OCI-LY1 (cell line): Measurements from ENCODE around the gene EPX.

ENCODE experiments used
- H2AFZ ChIP-seq: fragments of 200-600 bp; sonication (generic), shearing (Covaris generic); 2 replicates; pipeline ENCODE4 v1.6.0; 2014; ENCODE audit warnings: antibody characterized with exemption, mild to moderate bottlenecking, low read length
- H3F3A ChIP-seq: fragments of 200-600 bp; sonication (generic), shearing (Covaris generic); 2 replicates; pipeline ENCODE4 v1.6.0; 2014; ENCODE audit warnings: mild to moderate bottlenecking, antibody characterized with exemption, low read length, moderate library complexity; ENCODE audit not compliant: insufficient read depth
- H3K27ac ChIP-seq: fragments of 200-600 bp; sonication (generic); 2 replicates; pipeline ENCODE4 v1.5.1; 2014; ENCODE audit warnings: low read length, mixed run types, mild to moderate bottlenecking, low read depth; ENCODE audit not compliant: poor library complexity, severe bottlenecking
- H3K27me3 ChIP-seq: fragments of 200-600 bp; sonication (generic); 2 replicates; pipeline ENCODE4 v1.6.0; 2014; ENCODE audit warnings: antibody characterized with exemption, mild to moderate bottlenecking, low read length, moderate library complexity; ENCODE audit not compliant: insufficient read depth
- H3K36me3 ChIP-seq: fragments of 200-600 bp; sonication (generic); 2 replicates; pipeline ENCODE4 v1.6.1; 2014; ENCODE audit warnings: mild to moderate bottlenecking, antibody characterized with exemption, low read length, moderate library complexity, mixed read lengths; ENCODE audit not compliant: insufficient read depth
- H3K4me1 ChIP-seq: fragments of 200-600 bp; sonication (generic); 2 replicates; pipeline ENCODE4 v1.5.1; 2014; ENCODE audit warnings: mild to moderate bottlenecking, low read length, moderate library complexity; ENCODE audit not compliant: insufficient read depth, severe bottlenecking
- H3K4me2 ChIP-seq: fragments of 200-600 bp; sonication (generic), shearing (Covaris generic); 2 replicates; pipeline ENCODE4 v1.6.1; 2014; ENCODE audit warnings: low read length
- H3K4me3 ChIP-seq: fragments of 200-600 bp; sonication (generic); 2 replicates; pipeline ENCODE4 v1.5.1; 2014; ENCODE audit warnings: low read length, low read depth, mild to moderate bottlenecking, mixed read lengths; ENCODE audit not compliant: poor library complexity, severe bottlenecking
- H3K79me2 ChIP-seq: fragments of 200-600 bp; shearing (Covaris generic); 2 replicates; pipeline ENCODE4 v1.6.1; 2016; ENCODE audit warnings: mixed run types, low read length, mixed read lengths; ENCODE audit not compliant: insufficient read depth
- H3K9ac ChIP-seq: fragments of 200-600 bp; sonication (generic), shearing (Covaris generic); 2 replicates; pipeline ENCODE4 v1.6.1; 2014; ENCODE audit warnings: mild to moderate bottlenecking, low read length, mixed read lengths
- H3K9me2 ChIP-seq: fragments of 200-600 bp; sonication (generic), shearing (Covaris generic); 2 replicates; pipeline ENCODE4 v1.6.1; 2014; ENCODE audit warnings: low read depth, mild to moderate bottlenecking, low read length, mixed read lengths
- H3K9me3 ChIP-seq: fragments of 200-600 bp; shearing (Covaris generic); 2 replicates; pipeline ENCODE4 v1.6.1; 2014; ENCODE audit warnings: low read length, mixed read lengths
- H4K20me1 ChIP-seq: fragments of 200-600 bp; sonication (generic), shearing (Covaris generic); 2 replicates; pipeline ENCODE4 v1.6.0; 2016; ENCODE audit warnings: mild to moderate bottlenecking, low read length; ENCODE audit not compliant: insufficient read depth
- EZH2 ChIP-seq: fragments of 200-600 bp; sonication (generic), shearing (Covaris generic); IDR thresholded peaks from 2 replicates; pipeline ENCODE4 v1.8.0; 2017; ENCODE audit warnings: borderline replicate concordance, mixed run types, mild to moderate bottlenecking, antibody characterized with exemption, low read length, moderate library complexity, mixed read lengths
- TF ChIP-seq, protein P1 (sequence below): fragments of 200-600 bp; sonication (generic), shearing (Covaris generic); IDR thresholded peaks from 2 replicates; pipeline ENCODE4 v1.5.1; 2017; ENCODE audit warnings: mild to moderate bottlenecking, antibody characterized with exemption, low read length, moderate library complexity, mixed read lengths

Gene EPX

DNA sequence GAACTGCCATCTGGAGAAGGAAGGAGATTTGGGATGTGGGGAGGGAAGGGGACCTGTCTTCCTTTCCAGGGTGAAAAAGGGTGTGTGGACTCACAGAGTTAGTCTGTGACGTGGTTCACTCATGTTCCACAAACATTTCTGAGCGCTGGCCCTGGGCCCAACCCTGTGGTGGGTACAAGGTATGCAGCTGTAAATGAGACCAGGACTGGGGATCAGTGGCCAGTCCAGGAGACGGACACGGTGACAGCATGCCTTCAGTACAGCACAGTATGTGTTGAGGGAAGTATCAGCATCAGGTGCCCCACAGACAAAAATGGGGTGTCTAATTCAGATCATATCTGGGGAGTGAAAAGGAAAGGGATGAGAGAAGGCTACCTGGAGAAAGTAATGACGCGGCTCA lies 5.5 kb upstream of the EPX start:
- Histone ChIP-seq H3F3A (no peaks in the 10 kb centered on the region), H3K4me1 (no peaks in the 10 kb centered on the region), H3K79me2 (no peaks in the 10 kb centered on the region), H3K9me2 (no peaks in the 10 kb centered on the region), H3K36me3 (no peaks in the 10 kb centered on the region), H3K9me3 (no peaks in the 10 kb centered on the region), H3K4me3 (no peak overlapping the region), H3K27me3 (peaks cover 5% of the 10 kb centered on the region; the same call in 1 of the 2 replicates), H3K9ac (no peak overlapping the region), H3K27ac (no peak overlapping the region), H4K20me1 (no peaks in the 10 kb centered on the region), H2AFZ (no peak overlapping the region), H3K4me2 (no peak overlapping the region)
- TF ChIP-seq, protein P1, sequence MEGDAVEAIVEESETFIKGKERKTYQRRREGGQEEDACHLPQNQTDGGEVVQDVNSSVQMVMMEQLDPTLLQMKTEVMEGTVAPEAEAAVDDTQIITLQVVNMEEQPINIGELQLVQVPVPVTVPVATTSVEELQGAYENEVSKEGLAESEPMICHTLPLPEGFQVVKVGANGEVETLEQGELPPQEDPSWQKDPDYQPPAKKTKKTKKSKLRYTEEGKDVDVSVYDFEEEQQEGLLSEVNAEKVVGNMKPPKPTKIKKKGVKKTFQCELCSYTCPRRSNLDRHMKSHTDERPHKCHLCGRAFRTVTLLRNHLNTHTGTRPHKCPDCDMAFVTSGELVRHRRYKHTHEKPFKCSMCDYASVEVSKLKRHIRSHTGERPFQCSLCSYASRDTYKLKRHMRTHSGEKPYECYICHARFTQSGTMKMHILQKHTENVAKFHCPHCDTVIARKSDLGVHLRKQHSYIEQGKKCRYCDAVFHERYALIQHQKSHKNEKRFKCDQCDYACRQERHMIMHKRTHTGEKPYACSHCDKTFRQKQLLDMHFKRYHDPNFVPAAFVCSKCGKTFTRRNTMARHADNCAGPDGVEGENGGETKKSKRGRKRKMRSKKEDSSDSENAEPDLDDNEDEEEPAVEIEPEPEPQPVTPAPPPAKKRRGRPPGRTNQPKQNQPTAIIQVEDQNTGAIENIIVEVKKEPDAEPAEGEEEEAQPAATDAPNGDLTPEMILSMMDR: no peak
- TF ChIP-seq EZH2: no peak

DNA sequence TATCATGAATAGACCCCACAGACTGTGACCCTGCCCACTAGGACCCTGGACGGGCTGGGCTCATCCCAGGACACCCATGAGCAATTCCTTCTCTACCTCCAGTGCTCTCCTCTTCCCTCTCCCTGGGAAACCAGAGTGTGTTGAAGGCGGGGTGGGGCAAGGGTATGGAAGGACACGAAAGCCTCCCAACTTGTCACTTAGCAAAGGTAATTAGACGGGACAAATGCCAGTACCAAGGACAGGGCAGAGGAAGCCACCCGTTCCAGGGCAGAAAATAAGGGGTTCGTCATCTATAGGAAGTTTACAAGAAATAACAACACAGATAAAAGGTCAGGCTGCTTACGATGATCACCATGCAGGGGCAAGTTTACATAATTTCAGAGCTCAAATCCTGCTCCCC lies 4.9 kb upstream of the EPX start:
- Histone ChIP-seq H3K9me3 (no peaks in the 10 kb centered on the region), H3K4me2 (no peak overlapping the region), H3K9ac (no peak overlapping the region), H3K9me2 (no peaks in the 10 kb centered on the region), H3K27ac (no peak overlapping the region), H3K4me1 (no peaks in the 10 kb centered on the region), H3K36me3 (no peaks in the 10 kb centered on the region), H3F3A (no peaks in the 10 kb centered on the region), H3K4me3 (no peak overlapping the region), H2AFZ (no peak overlapping the region), H3K79me2 (no peaks in the 10 kb centered on the region), H3K27me3 (peaks cover 5% of the 10 kb centered on the region; the same call in 1 of the 2 replicates), H4K20me1 (no peaks in the 10 kb centered on the region)
- TF ChIP-seq EZH2: no peak
- TF ChIP-seq, protein P1: no peak

DNA sequence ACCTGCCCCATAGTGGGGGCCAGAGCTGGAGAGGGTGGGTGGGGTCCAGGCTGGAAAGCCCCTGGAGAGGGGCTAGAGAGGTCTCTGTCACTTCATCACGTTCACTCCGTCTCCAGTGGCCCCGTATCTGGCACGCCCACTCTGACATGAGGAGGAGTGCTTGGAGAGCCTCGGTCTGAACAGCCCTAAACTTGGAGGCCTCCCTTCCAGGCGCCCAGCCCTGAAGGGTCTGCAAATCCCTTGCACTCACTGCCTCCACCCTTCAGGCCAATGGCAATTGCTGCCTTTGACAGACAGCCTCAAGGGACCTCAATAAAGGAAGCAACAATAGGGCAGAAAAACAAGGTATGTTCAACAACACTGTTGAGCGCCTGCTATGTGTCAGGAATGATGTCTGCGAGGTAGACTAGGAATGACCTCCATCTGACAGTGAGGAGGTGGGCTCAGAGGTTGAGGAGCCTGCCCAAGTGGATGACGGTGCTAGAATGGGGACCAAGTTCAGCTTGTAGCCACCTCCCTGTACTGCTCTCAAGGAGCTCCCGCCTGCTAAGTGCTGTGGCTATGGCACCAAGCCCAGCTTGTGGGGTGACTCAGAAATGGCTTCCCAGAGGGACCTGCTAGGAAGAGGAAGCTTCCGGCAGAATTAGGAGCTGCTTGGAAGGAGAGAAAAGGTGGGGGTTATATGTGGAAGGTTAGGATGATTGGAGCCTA lies 2.9 kb upstream of the EPX start:
- no peak for TF ChIP-seq EZH2
- Histone ChIP-seq H2AFZ (no peak overlapping the region), H3K27ac (no peak overlapping the region), H3K4me3 (no peak overlapping the region), H3K9me2 (no peaks in the 10 kb centered on the region), H3K9ac (no peak overlapping the region), H3K9me3 (no peaks in the 10 kb centered on the region), H3K27me3 (peaks cover 5% of the 10 kb centered on the region; the same call in 1 of the 2 replicates), H3K36me3 (no peaks in the 10 kb centered on the region), H3K4me2 (no peak overlapping the region), H3F3A (no peaks in the 10 kb centered on the region), H3K4me1 (no peaks in the 10 kb centered on the region), H4K20me1 (no peaks in the 10 kb centered on the region), H3K79me2 (no peaks in the 10 kb centered on the region)

DNA sequence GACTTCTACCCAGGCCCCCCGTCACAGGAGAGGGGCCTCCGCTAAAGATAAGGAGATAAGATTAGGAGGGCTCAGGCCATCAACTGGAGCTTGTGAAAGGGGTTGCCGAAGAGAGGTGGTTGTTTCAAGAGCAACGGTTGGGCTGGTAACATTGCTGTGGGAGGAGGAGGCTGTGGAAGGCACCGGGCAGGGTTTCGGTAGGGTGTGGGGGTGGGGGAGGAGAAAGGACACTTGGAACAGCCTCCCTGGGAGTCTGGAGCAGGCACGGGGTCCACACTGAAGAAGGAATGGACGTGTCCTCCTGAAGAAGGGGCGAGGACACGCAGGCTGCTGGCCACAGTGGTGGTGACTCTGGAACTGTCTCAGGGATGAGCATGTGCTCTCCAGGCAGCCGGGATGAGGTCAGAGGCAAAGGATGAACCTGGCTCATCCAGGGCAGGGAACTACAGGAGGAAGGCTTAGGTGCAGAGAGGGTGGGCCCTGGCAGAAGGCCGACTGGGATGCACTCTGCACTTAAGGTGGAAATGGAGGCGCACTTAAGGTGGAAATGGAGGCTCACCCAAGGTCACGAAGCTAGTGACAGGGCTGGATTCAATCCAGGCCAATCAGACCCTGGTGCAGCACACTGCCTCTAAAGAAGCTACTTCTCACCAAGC lies 1.2 kb upstream of the EPX start:
- H3K4me3 ChIP-seq: no peak overlapping the region
- H3K4me1 ChIP-seq: no peaks in the 10 kb centered on the region
- no peaks in the 10 kb centered on the region for H3K9me3 ChIP-seq
- no peaks in the 10 kb centered on the region for H3F3A ChIP-seq
- TF ChIP-seq EZH2: no peak
- TF ChIP-seq, protein P1: no peak
- no peaks in the 10 kb centered on the region for H3K9me2 ChIP-seq
- H3K4me2 ChIP-seq: no peak overlapping the region
- H4K20me1 ChIP-seq: no peaks in the 10 kb centered on the region
- no peak overlapping the region for H3K27ac ChIP-seq
- no peaks in the 10 kb centered on the region for H3K79me2 ChIP-seq
- peaks cover 6% of the 10 kb centered on the region; the same call in 1 of the 2 replicates for H3K27me3 ChIP-seq
- no peaks in the 10 kb centered on the region for H3K36me3 ChIP-seq
- H3K9ac ChIP-seq: no peak overlapping the region
- H2AFZ ChIP-seq: no peak overlapping the region
